ENCODE measurements around the gene PPARD. TPM values are rescaled to one million over a fixed set of nuclear protein-coding genes. Genes with fewer than 3 reads are reported as not detected.
"Not testable (repeated sequence)": the region's sequence is repeated elsewhere in the genome, so short reads cannot be mapped to it uniquely, and the experiment has no call there.

Gene PPARD
- 10 to 100 TPM; 14.1 to 21.3 TPM for total RNA-seq
- long read RNA-seq, partial matches to known transcripts, result 0 of 8 reads
- long read RNA-seq, other reads (novel, unspliced or antisense), result 7 of 8 reads

DNA sequence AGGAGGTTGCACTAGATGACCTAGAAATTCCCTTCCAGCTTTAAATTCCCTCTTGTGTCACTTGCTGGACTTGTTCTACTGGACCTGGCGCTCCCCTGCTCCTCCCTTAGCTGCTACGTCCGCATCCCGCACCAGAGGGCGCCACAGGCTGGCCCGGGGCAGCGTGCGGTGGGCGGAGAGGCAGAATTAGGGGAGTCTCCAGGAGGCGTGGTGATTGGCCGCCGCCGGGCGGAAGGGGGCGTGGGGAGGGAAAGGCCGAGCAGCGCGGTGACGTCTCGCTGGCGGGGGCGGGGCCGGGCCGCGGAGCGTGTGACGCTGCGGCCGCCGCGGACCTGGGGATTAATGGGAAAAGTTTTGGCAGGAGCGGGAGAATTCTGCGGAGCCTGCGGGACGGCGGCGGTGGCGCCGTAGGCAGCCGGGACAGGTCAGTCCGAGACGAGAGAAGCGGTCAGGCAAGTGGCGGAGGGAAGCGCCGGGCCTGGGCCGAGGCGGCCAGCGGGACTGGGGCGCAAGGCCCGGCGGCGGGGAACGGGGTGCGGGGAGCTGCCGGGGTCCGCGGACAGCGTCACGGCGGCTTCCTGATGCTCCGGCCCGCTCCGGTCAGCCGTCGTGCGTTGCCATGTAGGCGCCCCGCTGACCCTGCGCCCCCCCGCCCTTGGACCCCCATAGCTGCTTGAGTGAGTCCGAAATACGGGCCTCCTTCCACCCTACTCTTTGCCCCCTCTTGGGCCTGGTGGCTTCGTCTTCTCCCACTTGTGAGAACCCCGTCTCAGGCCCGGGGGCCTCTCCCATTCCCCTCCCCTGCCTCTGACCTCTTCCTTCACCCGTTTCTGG lies at the start of gene PPARD:
Gene PPARD, plus strand, starts transcription at position 301 of the 834 bp plus-strand sequence. CDS start 68,530 bp downstream, outside the sequence.
- intact Hi-C loops (cut with DNase I), result loop anchor here (1.0 to 5.0 kb wide), 3 partner anchors 72 to 107 kb away; no protein-coding TSS in a partner anchor
- ATAC-seq, result peak; percentile 100
- DNase-seq, result peak; percentile 98

DNA sequence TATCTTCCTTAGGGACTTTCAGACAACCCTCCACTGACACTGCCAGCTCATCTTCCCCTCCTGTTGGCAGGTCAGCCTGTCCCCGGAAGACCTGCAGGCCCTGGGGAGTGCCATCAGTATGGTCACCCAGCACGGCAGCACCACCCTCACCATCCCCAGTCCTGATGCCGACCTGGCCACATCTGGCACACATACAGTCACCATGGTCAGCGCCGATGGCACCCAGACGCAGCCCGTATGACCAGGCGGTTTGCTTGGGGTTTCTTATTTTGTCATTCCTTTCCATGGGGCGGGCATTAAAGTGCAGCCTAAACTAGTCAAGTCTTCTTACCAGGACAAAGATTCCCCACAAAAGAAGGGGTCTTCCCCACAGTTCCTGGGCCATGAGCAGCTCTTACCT lies 48.7 kb upstream of the PPARD start:
- DNase-seq, result no peak
- intact Hi-C loops (cut with DNase I), result loop anchor here in 1 of 2 donors (5.0 kb wide), 1 partner anchor 144 kb away; no protein-coding TSS in a partner anchor
- no peak for ATAC-seq

DNA sequence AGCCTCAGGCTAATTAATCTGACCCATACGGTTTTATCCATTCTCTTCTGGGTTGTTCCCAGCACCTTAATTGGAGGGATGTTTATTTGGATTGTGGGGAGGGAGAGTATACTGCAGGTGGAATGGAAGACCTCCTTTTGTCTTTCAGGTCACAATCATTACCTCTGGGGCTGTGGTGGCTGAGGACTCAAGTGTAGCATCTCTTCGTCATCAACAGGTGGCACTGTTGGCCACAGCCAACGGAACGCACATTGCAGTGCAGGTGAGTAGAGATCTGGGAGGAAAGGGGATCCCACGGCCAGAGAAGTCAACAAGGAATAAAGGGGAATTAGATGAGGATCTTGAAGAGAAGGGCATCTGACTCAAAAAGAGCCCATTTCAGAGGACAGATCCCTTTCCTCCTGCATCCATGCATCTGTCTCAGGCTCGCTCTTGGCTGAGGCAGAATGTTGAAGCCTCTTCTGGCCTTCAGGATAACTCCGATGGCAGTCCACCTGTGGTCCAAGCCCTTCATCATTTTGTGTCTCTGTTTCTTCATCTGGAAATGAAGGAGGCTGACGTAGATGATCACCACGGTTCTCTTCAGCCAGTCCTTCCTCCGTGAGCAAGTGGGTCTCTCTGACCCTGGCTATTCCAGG lies 47.9 kb upstream of the PPARD start:
- peak in 1 of 2 donors; percentile 12 for ATAC-seq
- no peak for DNase-seq
- intact Hi-C loops (cut with DNase I), result loop anchor here in 1 of 2 donors (5.0 kb wide), 1 partner anchor 143 kb away; no protein-coding TSS in a partner anchor

DNA sequence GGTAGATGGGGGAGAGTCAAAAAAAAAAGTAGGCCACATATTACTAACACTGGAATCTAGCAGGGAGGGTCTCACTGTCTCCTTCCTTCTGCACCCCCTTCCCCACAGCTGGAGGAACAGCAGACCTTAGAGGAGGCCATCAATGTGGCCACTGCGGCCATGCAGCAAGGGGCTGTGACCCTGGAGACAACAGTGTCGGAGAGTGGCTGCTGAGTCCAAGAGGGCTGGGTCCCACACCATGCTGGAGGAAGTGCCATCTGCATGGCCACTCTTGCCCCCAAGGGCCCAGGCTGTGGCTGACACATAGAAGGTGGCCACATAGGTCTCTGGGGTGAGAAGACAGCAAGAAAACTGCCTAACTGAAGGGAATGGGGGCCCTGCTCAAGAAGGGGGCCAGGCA lies 47.3 kb upstream of the PPARD start:
- ATAC-seq (no peak), DNase-seq (no peak)
- intact Hi-C loops (cut with DNase I), result no loop called here

DNA sequence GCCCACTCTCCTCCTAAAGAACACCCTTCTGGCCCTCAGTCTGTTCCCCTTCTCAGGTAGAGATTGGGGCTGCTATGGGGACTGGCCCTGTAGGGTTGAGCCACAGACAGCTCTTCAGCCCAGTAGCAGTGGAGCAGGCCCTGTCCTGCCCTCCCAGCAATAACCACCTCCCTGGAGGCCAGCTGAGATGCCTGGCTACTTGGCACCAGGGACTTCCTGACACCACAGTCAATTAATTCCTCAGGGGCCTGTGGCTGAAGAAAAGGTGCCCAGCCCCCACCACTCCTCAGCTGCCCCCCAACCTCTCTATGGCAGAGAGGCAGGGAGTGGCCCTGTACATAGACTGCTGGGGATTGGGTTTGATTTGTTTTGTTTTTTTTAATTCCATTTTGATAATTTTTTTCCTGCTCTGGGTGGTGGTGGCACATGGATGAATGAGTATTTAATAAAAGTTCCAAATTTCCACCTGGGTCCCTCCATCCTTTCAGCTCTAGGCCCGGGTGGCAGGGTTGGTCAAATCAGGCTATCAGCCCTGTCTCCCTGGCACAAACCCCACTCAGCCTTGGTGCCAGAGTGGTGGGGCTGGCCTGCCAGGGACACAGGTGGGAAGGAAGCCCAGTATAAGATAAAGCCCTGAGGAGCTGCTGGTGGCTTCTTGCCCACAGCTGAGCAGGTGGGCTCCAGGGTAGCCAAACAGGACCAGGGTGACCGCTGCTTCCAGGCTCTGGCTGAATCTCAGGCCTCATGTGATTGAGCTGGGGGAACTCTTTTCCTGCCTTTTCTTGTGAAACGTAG lies 46.6 kb upstream of the PPARD start:
- ATAC-seq (no peak), DNase-seq (no peak)
- intact Hi-C loops (cut with DNase I), result loop anchor here in 1 of 2 donors (2.0 kb wide), 1 partner anchor 29 kb away; no protein-coding TSS in a partner anchor

DNA sequence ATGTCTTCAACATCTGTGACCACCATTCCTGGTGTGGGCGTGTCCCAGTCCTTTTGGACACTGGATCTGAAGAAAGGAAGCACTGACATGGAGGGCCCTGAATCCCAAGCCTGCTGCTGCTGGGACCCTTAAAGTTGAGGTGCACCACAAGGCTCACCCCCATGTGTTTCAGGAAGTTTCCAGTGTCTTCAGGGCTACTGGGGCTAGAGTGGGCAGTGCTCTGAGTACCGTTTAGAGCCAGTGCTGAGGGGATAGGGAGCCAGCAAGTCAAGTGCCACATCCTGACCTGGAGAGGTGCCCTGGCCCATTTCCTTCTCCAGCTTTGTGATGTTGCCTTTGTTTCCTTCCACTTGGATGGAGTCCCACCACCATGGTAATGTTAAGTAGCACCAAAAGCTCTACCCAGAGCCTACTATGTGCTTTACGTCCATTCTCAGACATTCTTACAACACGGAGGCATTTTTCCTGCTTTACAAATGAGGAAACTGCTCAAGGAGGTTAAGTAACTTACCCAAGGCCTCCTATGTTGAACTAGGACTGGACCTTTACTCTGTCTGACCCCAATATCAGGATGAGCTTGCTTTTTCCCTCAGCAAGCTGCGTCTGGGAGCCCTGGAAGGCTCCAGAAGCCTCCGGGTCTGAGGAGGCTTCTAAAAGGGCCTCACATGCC lies 45.3 kb upstream of the PPARD start:
- DNase-seq (no peak), ATAC-seq (no peak)
- intact Hi-C loops (cut with DNase I), result loop anchor here (1.0 to 2.0 kb wide), 2 partner anchors 28 to 30 kb away; no protein-coding TSS in a partner anchor

DNA sequence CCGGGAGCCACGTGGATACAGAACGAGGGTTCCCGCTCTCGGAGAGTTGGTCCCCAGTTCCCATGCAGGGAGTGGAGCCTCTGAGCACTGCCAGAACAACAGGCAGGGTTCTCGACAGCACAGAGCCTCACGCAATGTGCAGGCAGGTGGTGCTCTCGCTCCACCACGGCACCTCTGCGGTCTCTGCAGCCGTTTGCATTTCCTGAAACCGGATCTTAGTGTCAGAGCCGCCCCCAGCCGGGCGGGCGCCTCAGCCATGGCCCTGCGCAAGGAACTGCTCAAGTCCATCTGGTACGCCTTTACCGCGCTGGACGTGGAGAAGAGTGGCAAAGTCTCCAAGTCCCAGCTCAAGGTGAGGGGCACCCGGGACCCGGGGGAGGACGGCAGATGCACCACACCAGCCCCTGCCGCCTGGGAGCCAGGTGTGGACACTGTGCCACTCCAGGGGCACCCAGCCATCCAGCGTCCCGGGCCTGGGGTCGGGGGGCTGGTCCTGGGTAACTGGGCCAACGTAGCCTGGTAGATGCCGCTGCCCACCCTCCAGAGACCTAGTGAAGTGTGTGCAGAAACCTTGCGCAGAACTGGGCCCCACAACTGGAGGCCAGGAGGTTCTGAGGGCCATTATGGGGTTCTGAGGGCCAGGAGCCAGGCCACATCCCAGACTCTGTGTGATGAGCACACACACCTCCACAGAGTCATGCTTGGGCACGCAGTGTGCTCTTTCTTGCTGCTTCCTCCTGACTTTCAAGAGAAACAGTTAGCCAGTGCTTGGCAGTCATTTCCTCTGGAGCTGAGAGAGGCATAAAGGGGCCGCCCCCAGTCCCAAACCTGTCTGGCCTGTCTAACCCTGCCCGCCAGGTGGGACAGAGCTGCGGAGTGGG lies 44.5 kb upstream of the PPARD start, which contains the start of gene DEF6:
Gene DEF6, plus strand, starts transcription at position 218 of the 881 bp plus-strand sequence. Its CDS starts 39 bp downstream, at position 257.
- DNase-seq, result peak; percentile 86
- intact Hi-C loops (cut with DNase I), result loop anchor here (1.0 to 2.0 kb wide), 2 partner anchors 27 to 29 kb away; no protein-coding TSS in a partner anchor
- peak; percentile 87 to 93 for ATAC-seq

DNA sequence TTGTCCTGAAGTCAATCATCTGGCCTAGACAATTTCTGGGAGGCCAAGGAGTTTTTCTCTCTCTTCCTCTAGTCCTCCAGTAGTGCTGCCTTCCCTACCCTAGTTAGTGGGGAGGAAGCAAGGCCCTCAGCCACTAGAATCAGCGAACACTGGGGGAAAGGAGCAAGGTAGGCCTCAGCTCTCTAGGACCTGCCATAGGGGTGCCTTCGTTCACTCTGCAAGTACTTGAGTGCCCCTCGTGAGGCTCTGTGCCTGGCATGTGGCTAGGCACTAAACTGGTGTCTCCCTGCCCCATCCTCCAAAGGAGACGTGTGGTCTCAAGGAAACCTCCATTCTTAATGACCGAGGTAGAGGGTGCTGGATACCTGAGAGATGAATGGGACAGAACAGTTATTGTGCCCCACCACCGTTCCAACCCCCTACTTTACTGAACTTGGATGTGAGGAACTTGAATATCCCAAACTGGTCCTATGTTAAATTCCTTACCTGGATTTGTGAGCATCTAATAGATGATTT lies 43.7 kb upstream of the PPARD start:
- intact Hi-C loops (cut with DNase I), result no loop called here

DNA sequence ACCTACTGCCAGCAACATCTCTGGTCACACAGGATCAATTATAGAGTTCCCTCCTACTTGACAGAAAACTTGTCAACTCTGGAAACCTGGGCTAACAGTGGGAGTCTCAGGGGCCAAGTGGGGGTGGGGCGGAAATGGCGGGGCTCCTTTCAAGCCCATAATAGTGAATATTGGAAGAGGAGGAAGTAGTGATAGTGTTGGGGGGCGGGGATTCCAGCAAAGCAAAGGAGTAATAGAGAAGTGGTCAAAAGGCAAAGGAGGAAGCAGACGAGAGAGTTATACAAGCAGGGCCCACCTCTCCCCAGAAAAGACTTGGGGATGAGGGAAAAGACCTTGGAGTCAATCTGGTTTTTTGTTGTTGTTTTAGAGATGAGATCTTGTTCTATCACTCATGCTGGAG lies 42.7 kb upstream of the PPARD start:
- ATAC-seq (no peak), DNase-seq (no peak)
- intact Hi-C loops (cut with DNase I), result no loop called here

More for the DNA sequence above, 43.7 kb upstream of the PPARD start:
- ATAC-seq (no peak), DNase-seq (no peak)

DNA sequence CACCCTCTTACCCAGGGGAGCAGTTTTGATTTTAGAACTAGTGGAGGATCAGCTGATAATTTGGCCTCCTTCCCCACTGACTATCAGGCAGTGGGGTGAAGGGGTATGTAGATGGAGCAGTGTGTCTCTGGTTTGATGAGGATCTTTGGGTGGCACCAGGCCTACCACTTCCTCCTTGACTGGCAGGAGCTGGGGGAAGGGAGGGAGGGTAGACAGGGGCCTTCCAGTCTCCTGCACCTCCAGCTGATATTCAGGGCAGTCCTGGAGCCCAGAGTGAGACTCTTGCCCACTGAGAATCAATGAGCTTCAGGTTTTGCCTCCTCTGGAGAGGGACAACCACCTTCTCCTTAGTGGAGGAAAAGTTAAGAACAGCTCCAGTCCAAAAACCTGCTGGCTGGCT lies 41.5 kb upstream of the PPARD start:
- ATAC-seq (no peak), DNase-seq (no peak)
- intact Hi-C loops (cut with DNase I), result no loop called here

DNA sequence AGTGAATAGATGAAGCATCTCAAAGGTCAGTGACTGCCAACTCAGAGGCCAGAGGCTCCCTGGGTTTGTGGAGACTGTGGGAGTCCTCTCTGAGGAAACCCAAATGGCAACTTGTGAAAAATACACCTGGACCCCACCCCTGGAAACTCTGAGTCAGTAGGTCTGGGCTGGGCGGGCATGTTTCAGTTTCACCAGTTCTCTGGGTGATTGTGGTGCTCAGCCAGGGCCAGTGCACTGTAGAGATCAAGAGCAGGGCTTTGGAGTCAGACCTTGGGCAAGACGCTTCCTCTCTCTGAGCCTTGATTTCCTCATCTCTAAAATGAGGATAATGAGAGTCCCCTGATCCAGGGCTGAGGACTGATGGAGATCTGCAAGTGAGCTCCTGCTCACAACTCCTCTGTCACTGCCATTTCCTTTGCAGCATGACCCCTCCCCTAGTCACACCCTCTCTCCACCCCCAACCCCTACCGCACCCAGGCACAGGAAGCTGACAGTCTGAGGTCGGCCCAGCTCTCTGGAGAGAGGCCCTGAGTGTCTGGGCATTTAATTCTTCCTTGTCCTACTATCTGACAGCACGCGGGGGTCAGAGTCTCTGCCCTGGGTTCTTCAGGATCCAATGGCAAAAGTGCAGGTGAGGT lies 39.6 kb upstream of the PPARD start:
- peak; percentile 54 for DNase-seq
- intact Hi-C loops (cut with DNase I), result no loop called here

DNA sequence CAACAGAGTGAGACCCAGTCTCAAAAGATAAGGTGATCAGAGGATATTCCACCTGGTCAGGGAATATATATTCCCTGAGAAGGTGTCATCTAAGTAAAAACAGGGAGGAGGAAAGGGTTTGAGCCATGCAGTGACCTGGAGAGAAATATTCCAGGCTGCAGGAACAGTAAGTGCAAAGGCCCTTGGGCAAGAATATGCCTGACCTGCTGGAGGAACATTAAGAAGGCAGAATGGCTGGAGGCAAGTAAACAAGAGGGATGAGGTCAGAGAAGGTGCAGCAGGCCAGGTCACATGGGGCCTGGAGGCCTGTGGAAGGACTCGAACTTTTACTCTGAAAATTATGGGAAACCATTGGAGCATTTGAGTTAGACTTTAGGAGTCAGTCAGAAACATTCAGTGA lies 38.1 kb upstream of the PPARD start:
- ATAC-seq (no peak), DNase-seq (no peak)
- intact Hi-C loops (cut with DNase I), result no loop called here

More for the DNA sequence above, 39.6 kb upstream of the PPARD start:
- ATAC-seq, result peak; percentile 65 to 67

DNA sequence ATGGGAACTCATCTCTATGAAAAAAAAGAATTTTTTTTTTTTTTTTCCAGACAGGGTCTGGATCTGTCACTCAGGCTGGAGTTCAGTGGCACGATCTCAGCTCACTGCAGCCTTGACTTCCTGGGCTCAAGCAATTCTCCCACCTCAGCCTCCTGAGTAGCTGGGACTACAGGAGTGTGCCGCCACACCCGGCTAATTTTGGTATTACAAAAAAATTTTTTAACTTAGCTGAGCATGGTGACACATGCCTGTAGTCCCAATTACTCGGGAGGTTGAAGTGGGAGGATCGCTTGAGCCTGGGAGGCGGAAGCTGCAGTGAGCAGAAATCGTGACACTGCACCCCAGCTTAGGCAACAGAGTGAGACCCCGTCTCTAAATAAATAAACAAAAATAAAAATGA lies 37.2 kb upstream of the PPARD start:
- intact Hi-C loops (cut with DNase I), result no loop called here
- ATAC-seq, result no peak

DNA sequence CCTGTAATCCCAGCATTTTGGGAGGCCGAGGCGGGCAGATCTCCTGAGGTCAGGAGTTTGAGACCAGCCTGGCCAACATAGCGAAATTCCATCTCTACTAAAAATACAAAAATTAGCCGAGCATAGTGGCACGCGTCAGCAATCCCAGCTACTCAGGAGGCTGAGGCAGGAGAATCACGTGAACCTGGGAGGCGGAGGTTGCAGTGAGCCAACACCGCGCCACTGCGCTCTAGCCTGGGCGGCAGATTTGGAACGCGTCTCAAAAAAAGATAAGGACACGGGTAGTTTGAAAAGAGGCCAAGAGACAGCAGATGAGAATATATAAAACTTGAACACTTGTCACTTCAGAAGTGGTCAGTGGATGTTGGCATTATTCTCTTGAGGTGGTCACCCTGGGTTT lies 35.2 kb upstream of the PPARD start:
- DNase-seq; intact Hi-C loops (cut with DNase I): not testable (repeated sequence)
- ATAC-seq, result peak; percentile 27 to 48

More for the DNA sequence above, 37.2 kb upstream of the PPARD start:
- no peak for DNase-seq

DNA sequence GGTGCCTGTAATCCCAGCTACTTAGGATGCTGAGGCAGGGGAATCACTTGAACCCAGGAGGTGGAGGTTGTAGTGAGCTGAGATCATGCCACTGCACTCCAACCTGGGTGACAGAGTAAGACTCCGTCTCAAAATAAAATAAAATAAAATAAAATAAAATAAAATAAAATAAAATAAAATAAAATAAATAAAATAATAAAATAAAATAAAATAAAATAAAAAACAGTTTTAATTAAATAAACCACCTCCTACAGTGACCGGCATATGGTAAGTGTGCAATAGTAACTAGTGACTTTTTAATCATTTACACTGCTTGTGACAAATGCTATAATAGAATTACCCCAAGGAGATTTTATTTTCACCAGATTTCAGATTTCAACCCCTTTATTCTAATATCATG lies 33.8 kb upstream of the PPARD start:
- intact Hi-C loops (cut with DNase I); ATAC-seq; DNase-seq: not testable (repeated sequence)

DNA sequence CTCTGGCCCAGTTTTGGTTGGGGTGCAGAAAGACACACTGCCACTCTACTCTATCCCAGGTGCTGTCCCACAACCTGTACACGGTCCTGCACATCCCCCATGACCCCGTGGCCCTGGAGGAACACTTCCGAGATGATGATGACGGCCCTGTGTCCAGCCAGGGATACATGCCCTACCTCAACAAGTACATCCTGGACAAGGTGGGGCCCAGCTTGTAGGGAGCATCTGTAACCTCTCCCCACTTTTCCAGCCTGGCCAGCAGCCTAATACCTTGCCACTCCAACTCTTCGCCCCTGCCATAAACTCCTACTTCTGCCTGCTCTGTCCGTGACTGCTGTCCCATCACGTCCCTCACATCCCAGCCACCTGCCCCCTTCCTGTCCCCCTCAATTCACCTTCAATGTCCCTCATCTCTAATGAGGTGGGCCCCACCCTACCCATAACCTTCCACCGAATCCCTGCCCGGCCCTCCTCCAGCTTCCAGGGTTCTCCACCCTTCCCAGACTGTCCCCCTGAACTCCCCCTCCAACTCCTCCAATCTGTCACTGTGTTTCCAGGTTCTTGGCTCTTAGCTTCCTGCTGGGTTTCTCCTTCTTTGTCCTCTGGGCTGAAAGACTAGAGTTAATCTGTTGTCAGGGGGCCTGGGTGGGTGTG lies 32.6 kb upstream of the PPARD start:
- DNase-seq (no peak), ATAC-seq (no peak)
- intact Hi-C loops (cut with DNase I), result no loop called here
